ENCODE results near the gene FGD2. TPM values are rescaled to one million over a fixed set of nuclear protein-coding genes. Genes with fewer than 3 reads are reported as not detected.

The FGD2 gene
- total and polyA plus RNA-seq, 9 of the 15 experiments (the other 6 are each of a cell fraction or from before 2014, with no cell fraction given): 0.09 TPM; not detected in 8

DNA sequence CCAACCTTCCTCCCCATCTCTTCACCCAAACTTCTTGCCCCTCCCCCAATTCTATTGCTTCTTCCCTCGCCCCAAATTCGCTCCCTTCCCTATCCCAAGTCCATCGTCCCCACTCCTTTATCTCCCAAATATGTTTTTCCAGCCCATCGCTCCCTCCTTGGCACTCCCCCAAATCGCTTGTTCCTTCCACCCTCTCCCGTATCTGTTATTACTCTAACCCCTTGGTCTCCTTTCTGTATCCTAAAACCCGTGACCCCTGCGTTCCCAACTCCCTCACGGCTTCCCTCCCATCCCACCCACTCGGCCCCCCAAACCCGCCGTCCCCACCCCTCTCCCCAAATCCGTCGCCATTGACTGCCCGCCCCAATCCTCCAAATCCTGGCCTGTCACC, 20.0 kb upstream of the FGD2 start (continued):
- TF ChIP-seq, protein P1, sequence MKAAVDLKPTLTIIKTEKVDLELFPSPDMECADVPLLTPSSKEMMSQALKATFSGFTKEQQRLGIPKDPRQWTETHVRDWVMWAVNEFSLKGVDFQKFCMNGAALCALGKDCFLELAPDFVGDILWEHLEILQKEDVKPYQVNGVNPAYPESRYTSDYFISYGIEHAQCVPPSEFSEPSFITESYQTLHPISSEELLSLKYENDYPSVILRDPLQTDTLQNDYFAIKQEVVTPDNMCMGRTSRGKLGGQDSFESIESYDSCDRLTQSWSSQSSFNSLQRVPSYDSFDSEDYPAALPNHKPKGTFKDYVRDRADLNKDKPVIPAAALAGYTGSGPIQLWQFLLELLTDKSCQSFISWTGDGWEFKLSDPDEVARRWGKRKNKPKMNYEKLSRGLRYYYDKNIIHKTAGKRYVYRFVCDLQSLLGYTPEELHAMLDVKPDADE (conservative IDR thresholded peaks at IDR 0.05; ENCODE audit: control insufficient read depth, low read depth, low read length): no peak
- 0 out of 2 replicates have a peak, but pooled peaks have one; percentile 0 for TF ChIP-seq YBX1 (IDR thresholded peaks at IDR 0.05)
- peak; percentile 25; the same call in 1 of the 2 replicates for TF ChIP-seq LARP7 (IDR thresholded peaks at IDR 0.05)

DNA sequence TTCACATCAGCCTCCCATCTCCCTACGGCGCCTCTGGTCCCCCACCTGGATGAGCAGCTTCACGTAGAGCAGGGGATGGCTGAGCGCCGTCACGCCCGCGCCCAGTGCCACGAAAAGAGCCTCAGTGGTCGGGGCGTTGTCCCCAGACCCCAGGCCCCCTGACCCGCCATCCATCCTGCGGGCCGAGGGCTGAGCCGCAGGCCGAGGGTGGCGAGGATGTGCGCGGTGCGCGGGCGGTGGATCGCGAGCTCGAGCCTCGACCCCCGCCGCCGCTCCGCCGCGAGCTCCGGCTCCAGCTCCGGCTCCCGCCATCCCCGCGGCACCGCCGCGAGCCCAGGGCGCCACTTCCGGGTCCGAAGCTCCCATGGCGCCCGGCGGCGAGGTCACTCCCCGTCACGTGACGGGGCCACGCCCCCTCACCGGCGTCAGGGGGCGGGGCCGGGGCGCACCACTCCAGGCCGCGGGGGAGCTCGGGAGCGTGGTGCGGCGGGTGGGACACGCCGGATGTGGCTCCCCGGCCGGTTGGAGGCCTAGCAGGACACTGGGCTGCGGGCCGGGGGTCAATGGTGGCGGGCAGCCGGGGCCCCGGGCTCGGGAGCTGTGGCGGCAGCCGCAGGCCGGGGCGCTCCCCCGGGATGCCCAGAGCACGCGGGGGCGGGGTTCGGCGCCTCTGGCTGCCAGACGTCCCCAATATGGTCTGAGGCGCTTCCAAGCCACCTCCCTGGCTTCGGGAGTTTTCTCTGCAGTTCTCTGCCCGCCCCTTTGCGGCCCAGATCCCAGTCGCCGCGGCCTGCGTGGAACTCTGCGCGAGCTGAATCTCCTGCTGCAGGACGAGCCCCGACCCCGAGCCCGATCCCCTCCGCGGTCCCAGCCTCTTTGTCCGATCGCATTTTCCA, 19.4 kb upstream of the FGD2 start, which contains the start of gene MTCH1:
MTCH1 (minus strand) TSS at position 389 of the 896 bp plus-strand sequence; CDS start at position 366, 23 bp downstream.
- ChIA-PET POLR2A (interaction anchor here (0.6 to 2.5 kb wide), 19 partner anchors 9 to 1694 kb away, joined by 3 to 6 read pairs (median 3); partner anchors contain the start of genes PI16 and PPIL1), CTCF (ENCODE audit: low intra/inter-chr PET ratio) (interaction anchor here (0.7 to 1.1 kb wide), 2 partner anchors 32 to 204 kb away, joined by 4 read pairs; no protein-coding TSS in a partner anchor)
- H3K4me2 ChIP-seq (ENCODE audit: insufficient read depth, low read length): peak within 1 kb of the TSS; percentile 94
- H3K27ac ChIP-seq (ENCODE audit: extremely low read depth, low read depth, low read length): peak within 1 kb of the TSS; percentile 84
- H3K4me3 ChIP-seq: peak within 1 kb of the TSS; percentile 95
- peaks cover 25 to 31% of the 10 kb centered on the region in 2 experiments for H3K4me1 ChIP-seq (replicated peaks in 1 of 2; ENCODE audit: control insufficient read depth in 2 of 2, insufficient read depth in 2 of 2, low read length in 2 of 2)
- peak; percentile 95 to 98 (median 98) for DNase-seq (ENCODE audit: extremely low read depth in 1 of 4, low spot score in 3 of 4)
- peaks cover 57% of the 10 kb centered on the region for H3K79me2 ChIP-seq (ENCODE audit: control insufficient read depth, insufficient read depth, low read length)
- H3K9me1 ChIP-seq (ENCODE audit: control insufficient read depth, insufficient read depth, low read length): peaks cover 7% of the 10 kb centered on the region
- no peak for FAIRE-seq
- BruUV-seq (replicated peaks): no TSS peak
- under 1% methylated on average over 62 of the region's 101 CpGs for WGBS (ENCODE audit: insufficient coverage, low coverage, missing lambda C conversion rate)
- H3K9ac ChIP-seq (ENCODE audit: insufficient read depth in 1 of 2, low read depth in 2 of 2, low read length in 2 of 2): peak within 1 kb of the TSS; percentile 84 to 99
- H3K9me3 ChIP-seq (replicated peaks; ENCODE audit: control insufficient read depth, insufficient read depth, low read depth, low read length): no peaks in the 10 kb centered on the region; the same call in 1 of the 2 replicates
- peaks cover 29% of the 10 kb centered on the region for H3K36me3 ChIP-seq (ENCODE audit: control insufficient read depth, insufficient read depth, low read length)
- in situ Hi-C loops (cut with MboI) (no loop called here), intact Hi-C loops (cut with micrococcal nuclease) (loop anchor here (5.0 kb wide), 1 partner anchor 99 kb away; the partner anchor contains the start of gene C6orf89)
- peak within 1 kb of the TSS; percentile 86 for H2AFZ ChIP-seq (ENCODE audit: low read depth, low read length)
- ATAC-seq: peak; percentile 91
- H4K20me1 ChIP-seq (replicated peaks; ENCODE audit: control insufficient read depth, insufficient read depth, low read length): peaks cover 29% of the 10 kb centered on the region
- H3K27me3 ChIP-seq (ENCODE audit: control insufficient read depth in 2 of 2, insufficient read depth in 2 of 2, low read length in 2 of 2): peaks cover 0 to 2% of the 10 kb centered on the region in 2 experiments; a peak in 2 of 5 replicates
- TF ChIP-seq, protein P2, sequence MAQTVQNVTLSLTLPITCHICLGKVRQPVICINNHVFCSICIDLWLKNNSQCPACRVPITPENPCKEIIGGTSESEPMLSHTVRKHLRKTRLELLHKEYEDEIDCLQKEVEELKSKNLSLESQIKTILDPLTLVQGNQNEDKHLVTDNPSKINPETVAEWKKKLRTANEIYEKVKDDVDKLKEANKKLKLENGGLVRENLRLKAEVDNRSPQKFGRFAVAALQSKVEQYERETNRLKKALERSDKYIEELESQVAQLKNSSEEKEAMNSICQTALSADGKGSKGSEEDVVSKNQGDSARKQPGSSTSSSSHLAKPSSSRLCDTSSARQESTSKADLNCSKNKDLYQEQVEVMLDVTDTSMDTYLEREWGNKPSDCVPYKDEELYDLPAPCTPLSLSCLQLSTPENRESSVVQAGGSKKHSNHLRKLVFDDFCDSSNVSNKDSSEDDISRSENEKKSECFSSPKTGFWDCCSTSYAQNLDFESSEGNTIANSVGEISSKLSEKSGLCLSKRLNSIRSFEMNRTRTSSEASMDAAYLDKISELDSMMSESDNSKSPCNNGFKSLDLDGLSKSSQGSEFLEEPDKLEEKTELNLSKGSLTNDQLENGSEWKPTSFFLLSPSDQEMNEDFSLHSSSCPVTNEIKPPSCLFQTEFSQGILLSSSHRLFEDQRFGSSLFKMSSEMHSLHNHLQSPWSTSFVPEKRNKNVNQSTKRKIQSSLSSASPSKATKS (CRISPR knock-in tag; IDR thresholded peaks at IDR 0.05): no peak
- TF ChIP-seq ZNF3 (CRISPR knock-in tag; IDR thresholded peaks at IDR 0.05) (no peak), PHF8 (IDR thresholded peaks at IDR 0.05; ENCODE audit: borderline replicate concordance, low read length) (peak; percentile 93), MIER1 (IDR thresholded peaks at IDR 0.05; ENCODE audit: low read depth) (no peak; the same call in 1 of the 2 replicates), NFRKB (IDR thresholded peaks at IDR 0.05; ENCODE audit: low read depth) (0 out of 2 replicates have a peak, but pooled peaks have one; percentile 39), RBM25 (IDR thresholded peaks at IDR 0.05; ENCODE audit: low read depth, low read length, severe bottlenecking) (peak; percentile 81)
- TF ChIP-seq, protein P3, sequence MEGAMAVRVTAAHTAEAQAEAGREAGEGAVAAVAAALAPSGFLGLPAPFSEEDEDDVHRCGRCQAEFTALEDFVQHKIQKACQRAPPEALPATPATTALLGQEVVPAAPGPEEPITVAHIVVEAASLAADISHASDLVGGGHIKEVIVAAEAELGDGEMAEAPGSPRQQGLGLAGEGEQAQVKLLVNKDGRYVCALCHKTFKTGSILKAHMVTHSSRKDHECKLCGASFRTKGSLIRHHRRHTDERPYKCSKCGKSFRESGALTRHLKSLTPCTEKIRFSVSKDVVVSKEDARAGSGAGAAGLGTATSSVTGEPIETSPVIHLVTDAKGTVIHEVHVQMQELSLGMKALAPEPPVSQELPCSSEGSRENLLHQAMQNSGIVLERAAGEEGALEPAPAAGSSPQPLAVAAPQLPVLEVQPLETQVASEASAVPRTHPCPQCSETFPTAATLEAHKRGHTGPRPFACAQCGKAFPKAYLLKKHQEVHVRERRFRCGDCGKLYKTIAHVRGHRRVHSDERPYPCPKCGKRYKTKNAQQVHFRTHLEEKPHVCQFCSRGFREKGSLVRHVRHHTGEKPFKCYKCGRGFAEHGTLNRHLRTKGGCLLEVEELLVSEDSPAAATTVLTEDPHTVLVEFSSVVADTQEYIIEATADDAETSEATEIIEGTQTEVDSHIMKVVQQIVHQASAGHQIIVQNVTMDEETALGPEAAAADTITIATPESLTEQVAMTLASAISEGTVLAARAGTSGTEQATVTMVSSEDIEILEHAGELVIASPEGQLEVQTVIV (CRISPR knock-in tag; IDR thresholded peaks at IDR 0.05; ENCODE audit: borderline replicate concordance): no peak
- TF ChIP-seq, protein P4, sequence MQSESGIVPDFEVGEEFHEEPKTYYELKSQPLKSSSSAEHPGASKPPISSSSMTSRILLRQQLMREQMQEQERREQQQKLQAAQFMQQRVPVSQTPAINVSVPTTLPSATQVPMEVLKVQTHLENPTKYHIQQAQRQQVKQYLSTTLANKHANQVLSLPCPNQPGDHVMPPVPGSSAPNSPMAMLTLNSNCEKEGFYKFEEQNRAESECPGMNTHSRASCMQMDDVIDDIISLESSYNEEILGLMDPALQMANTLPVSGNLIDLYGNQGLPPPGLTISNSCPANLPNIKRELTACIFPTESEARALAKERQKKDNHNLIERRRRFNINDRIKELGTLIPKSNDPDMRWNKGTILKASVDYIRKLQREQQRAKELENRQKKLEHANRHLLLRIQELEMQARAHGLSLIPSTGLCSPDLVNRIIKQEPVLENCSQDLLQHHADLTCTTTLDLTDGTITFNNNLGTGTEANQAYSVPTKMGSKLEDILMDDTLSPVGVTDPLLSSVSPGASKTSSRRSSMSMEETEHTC (IDR thresholded peaks at IDR 0.05): peak; percentile 64
